Measurements from ENCODE around the gene BBOF1.

DNA sequence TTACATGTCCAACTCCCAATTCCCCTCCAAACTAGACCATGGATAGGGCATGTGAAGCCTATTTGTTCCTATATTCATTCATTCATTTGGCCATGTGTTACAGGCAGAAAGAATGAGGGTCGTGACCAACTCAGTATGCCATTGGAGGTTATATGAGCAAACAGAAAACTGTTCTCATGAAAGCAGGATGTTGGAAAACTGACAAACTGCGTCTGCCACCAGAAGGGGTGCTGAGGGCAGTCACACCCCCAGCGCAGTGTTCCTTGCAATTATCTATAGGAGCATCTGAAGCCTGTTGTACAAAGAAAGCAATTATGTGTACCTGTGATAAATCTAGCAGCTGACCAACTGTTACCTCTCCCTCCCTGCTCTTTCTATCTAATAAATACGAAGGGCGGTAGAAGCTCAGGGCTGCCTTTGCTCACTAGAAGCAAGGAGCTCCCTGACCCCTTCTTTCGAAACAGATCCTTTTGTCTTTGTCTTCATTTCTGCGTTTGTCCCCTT, 21.2 kb upstream of the BBOF1 start:
- no peak for TF ChIP-seq CTCF (IDR thresholded peaks at IDR 0.05; ENCODE audit: insufficient read depth, low read length, poor library complexity, severe bottlenecking)
- no peak for TF ChIP-seq EZH2phosphoT487 (conservative IDR thresholded peaks at IDR 0.05; ENCODE audit: low read length)
